K562 (cell line): Measurements from ENCODE around the gene C5orf47. TPM values are rescaled to one million over a fixed set of nuclear protein-coding genes. Genes with fewer than 3 reads are reported as not detected.

Experiments used
- ATAC-seq: fragments of 200-7000 bp; cut with Tn5 transposase; 3 replicates; pipeline ENCODE4 v1.9.1; 2020; ENCODE audit warnings: moderate library complexity
- BruUV-seq: library from RNA; stranded (reverse); fragments of 400-500 nt; replicated peaks from 2 replicates; lab custom pipeline; 2021; lab: Mats Ljungman, UMichigan
- CTCF ChIA-PET: fragments of 300-600 bp; formaldehyde crosslinking; extraction: SDS; loops from one replicate; lab custom pipeline; 2021; ENCODE audit warnings: low intra/inter-chr PET ratio; lab: Yijun Ruan, JAX
- POLR2A ChIA-PET: fragments of 300-600, 350-650 bp; sonication (Branson Sonifier 250); formaldehyde crosslinking; extraction: SDS; loops from one replicate; lab custom pipeline; 2021; ENCODE audit warnings: antibody characterized with exemption, inconsistent platforms; lab: Yijun Ruan, JAX
- DNase-seq, 4 experiments: peaks; one replicate each; pipeline versions ENCODE4 v3.0.0 to v3.0.0-alpha.2; 2011 to 2018; ENCODE audit warnings: low spot score in 3 of 4, mixed read lengths in 3 of 4; ENCODE audit errors: extremely low read depth in 1 of 4
- FAIRE-seq: peaks from 2 replicates; lab custom pipeline; 2011; peaks lifted over from hg19 to GRCh38; lab: Jason Lieb, UNC
- H2AFZ ChIP-seq: 2 replicates; pipeline ENCODE4 v1.6.0; 2011; ENCODE audit warnings: low read depth, low read length, control low read depth, inconsistent platforms
- H3K27ac ChIP-seq: fragments of 200-600 bp; 3 replicates; pipeline ENCODE4 v1.8.0; 2011; ENCODE audit warnings: low read depth, mild to moderate bottlenecking, control low read depth, inconsistent platforms, low read length, moderate library complexity, mixed read lengths; ENCODE audit errors: extremely low read depth
- H3K27me3 ChIP-seq, 2 experiments: fragments of 300-600 bp in 1 of 2; 2 replicates in 1 of 2; 3 replicates in 1 of 2; pipeline versions ENCODE4 v1.6.0 to v1.8.0; 2011; ENCODE audit warnings: inconsistent platforms in 2 of 2, low read length in 2 of 2, mild to moderate bottlenecking in 1 of 2, mixed read lengths in 1 of 2, moderate library complexity in 1 of 2; ENCODE audit not compliant: control insufficient read depth in 2 of 2, insufficient read depth in 2 of 2
- H3K36me3 ChIP-seq: fragments of 300-600 bp; 3 replicates; pipeline ENCODE4 v1.8.0; 2011; ENCODE audit warnings: mild to moderate bottlenecking, low read length, inconsistent platforms; ENCODE audit not compliant: control insufficient read depth, insufficient read depth
- H3K4me1 ChIP-seq, 2 experiments: fragments of 200-600 bp in 1 of 2; replicated peaks in 1 of 2; 2 replicates in 1 of 2; 3 replicates in 1 of 2; pipeline versions ENCODE4 v1.5.1 to v1.8.0; 2011; ENCODE audit warnings: inconsistent platforms in 2 of 2, low read length in 2 of 2, mild to moderate bottlenecking in 1 of 2, mixed read lengths in 1 of 2, moderate library complexity in 1 of 2; ENCODE audit not compliant: control insufficient read depth in 2 of 2, insufficient read depth in 2 of 2
- H3K4me2 ChIP-seq: 2 replicates; pipeline ENCODE4 v1.6.1; 2011; ENCODE audit warnings: low read length, control low read depth, inconsistent platforms, mixed read lengths; ENCODE audit not compliant: insufficient read depth
- H3K4me3 ChIP-seq: fragments of 200-600 bp; sonication (generic), shearing (Covaris generic); 2 replicates; pipeline ENCODE4 v1.5.1; 2016; ENCODE audit warnings: control low read depth, inconsistent platforms
- H3K79me2 ChIP-seq: fragments of 200-600 bp; 3 replicates; pipeline ENCODE4 v1.8.0; 2011; ENCODE audit warnings: low read length, inconsistent platforms; ENCODE audit not compliant: control insufficient read depth, insufficient read depth
- H3K9ac ChIP-seq, 2 experiments: 2 replicates each; pipeline versions ENCODE4 v1.6.0 to v1.6.1; 2011; ENCODE audit warnings: low read depth in 2 of 2, low read length in 2 of 2, control low read depth in 1 of 2, inconsistent platforms in 1 of 2, mild to moderate bottlenecking in 1 of 2, mixed read lengths in 1 of 2; ENCODE audit not compliant: insufficient read depth in 1 of 2
- H3K9me1 ChIP-seq: one replicate; pipeline ENCODE4 v1.6.0; 2011; ENCODE audit warnings: inconsistent platforms, mild to moderate bottlenecking, low read length, moderate library complexity; ENCODE audit not compliant: control insufficient read depth, insufficient read depth
- H3K9me3 ChIP-seq: replicated peaks from 2 replicates; pipeline ENCODE4 v1.5.1; 2011; ENCODE audit warnings: low read depth, low read length, inconsistent platforms; ENCODE audit not compliant: control insufficient read depth, insufficient read depth
- H4K20me1 ChIP-seq: replicated peaks from 2 replicates; pipeline ENCODE4 v1.6.1; 2011; ENCODE audit warnings: low read length, inconsistent platforms, mixed read lengths; ENCODE audit not compliant: control insufficient read depth, insufficient read depth
- E2F3 ChIP-seq: fragments of 250-450 bp; sonication (Bioruptor Pico); IDR thresholded peaks from 2 replicates; pipeline ENCODE4 v1.4.0; 2020; ENCODE audit warnings: mild to moderate bottlenecking
- GTF2E2 ChIP-seq: fragments of 200-800 bp; sonication (Bioruptor generic); IDR thresholded peaks from 2 replicates; pipeline ENCODE4 v1.6.1; 2016; ENCODE audit warnings: missing genetic modification characterization, missing compliant biosample characterization
- RBFOX2 ChIP-seq: fragments of 200-400 bp; formaldehyde crosslinking; IDR thresholded peaks from 2 replicates; pipeline ENCODE4 v1.6.1; 2017; ENCODE audit warnings: low read depth, mild to moderate bottlenecking, low read length, moderate library complexity
- RBM39 ChIP-seq: fragments of 200-400 bp; formaldehyde crosslinking; optimal IDR thresholded peaks from 2 replicates; pipeline ENCODE3; 2018; ENCODE audit warnings: low read depth, low read length
- TBL1XR1 ChIP-seq, 2 experiments: IDR thresholded peaks; 2 replicates each; pipeline ENCODE4 v1.6.1; 2012; ENCODE audit warnings: improper control_type of control experiment in 2 of 2, low read length in 2 of 2, mild to moderate bottlenecking in 1 of 2
- ZKSCAN1 ChIP-seq: fragments of 150-350 bp; IDR thresholded peaks from 2 replicates; pipeline ENCODE4 v1.6.1; 2016; ENCODE audit warnings: low read depth, low read length
- ZNF165 ChIP-seq: fragments of 250-450 bp; sonication (Bioruptor Pico); IDR thresholded peaks from 2 replicates; pipeline ENCODE4 v1.4.0; 2020; ENCODE audit warnings: borderline replicate concordance
- WGBS: fragments of 100-300 bp; shearing (Covaris generic); methylation state at CpG from one replicate; pipeline ENCODE4 v1.1.6; 2016; ENCODE audit warnings: low coverage, mixed read lengths; ENCODE audit not compliant: insufficient coverage; ENCODE audit errors: missing lambda C conversion rate; 5-methylcytosine and 5-hydroxymethylcytosine counted together
- in situ Hi-C: fragments of 300-500 bp; cut with MboI; formaldehyde crosslinking; loops from 4 replicates; pipeline ENCODE4 v1.15.0; 2018; ENCODE audit warnings: inconsistent platforms, mixed read lengths
- intact Hi-C: fragments of 100-400 bp; cut with micrococcal nuclease; formaldehyde crosslinking; loops from 2 replicates; pipeline ENCODE4 v1.14.2; 2022
- polyA plus RNA-seq, 8 experiments: library from polyadenylated mRNA; depleted of rRNA in 4 of 8; stranded (reverse) in 5 of 8; unstranded in 3 of 8; fragments of >200 nt; fragmentation: Nextera tagmentation in 2 of 8; fragmentation: Illumina TruSeq in 1 of 8; extraction: Ambion mirVana in 2 of 8; extraction: Trizol in 1 of 8; gene quantifications; 2 replicates each; pipeline versions ENCODE4 v1.2.1 to v1.2.3, GENCODE V29; 2011 to 2014; ENCODE audit warnings: inconsistent platforms in 1 of 8, missing spikeins in 1 of 8
- total RNA-seq, 7 experiments: library from RNA; depleted of rRNA in 6 of 7; stranded (reverse); fragments of >200 nt in 6 of 7; fragmentation: Illumina TruSeq in 2 of 7; extraction: Trizol in 2 of 7; gene quantifications; 2 replicates each; pipeline versions ENCODE4 v1.2.1 to v1.2.3, GENCODE V29; 2011 to 2021; ENCODE audit warnings: low replicate concordance in 1 of 7
- TF ChIP-seq, protein P1 (sequence below): fragments of 450-650 bp; IDR thresholded peaks from 2 replicates; pipeline ENCODE4 v1.6.1; 2017; ENCODE audit warnings: antibody characterized with exemption
- TF ChIP-seq, protein P2 (sequence below): fragments of 250-450 bp; sonication (Bioruptor Pico); IDR thresholded peaks from 2 replicates; pipeline ENCODE4 v1.5.0; 2021; ENCODE audit warnings: mild to moderate bottlenecking, borderline replicate concordance
- TF ChIP-seq, protein P3 (sequence below): fragments of 200-800 bp; sonication (Bioruptor generic); IDR thresholded peaks from 2 replicates; pipeline ENCODE4 v1.6.1; 2016; ENCODE audit warnings: missing genetic modification characterization, missing compliant biosample characterization

C5orf47 gene
- total and polyA plus RNA-seq, 9 of the 15 experiments (the other 6 are each of a cell fraction or from before 2014, with no cell fraction given): 0.08 TPM; not detected in 8

DNA sequence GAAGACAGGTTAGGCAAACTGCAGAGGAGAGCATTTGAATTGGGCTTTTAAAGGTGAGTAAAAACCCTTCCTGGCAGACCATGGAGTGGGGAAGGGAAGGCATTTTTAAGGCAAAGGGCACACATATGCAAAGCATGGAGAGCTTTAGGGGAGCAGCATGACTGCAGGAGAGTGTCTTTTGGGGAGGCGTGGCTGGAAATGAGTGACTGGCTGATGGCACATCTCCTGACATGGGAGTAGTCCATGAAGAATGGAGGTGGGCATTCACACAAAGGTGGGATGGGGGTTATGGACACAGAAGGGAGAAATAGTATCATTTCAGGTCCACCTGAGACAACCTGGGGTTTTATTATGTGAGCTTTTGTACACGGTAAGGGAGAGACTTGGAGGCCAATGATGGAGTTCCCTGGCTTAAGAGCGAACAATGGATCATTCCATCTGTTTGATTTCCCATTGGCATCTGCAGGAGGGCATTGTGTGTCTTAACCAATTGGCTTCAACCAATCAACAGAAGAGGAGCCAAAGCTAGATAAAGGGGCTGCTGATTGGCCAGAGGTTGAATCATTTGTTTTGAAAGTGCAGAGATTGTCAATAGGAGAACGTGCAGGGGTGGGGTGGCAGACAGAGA, 58.6 kb downstream of the C5orf47 start:
- Histone ChIP-seq H3K4me2 (no peak overlapping the region), H3K9me3 (no peaks in the 10 kb centered on the region), H2AFZ (no peak overlapping the region), H3K4me1 (no peaks in the 10 kb centered on the region), H3K9ac (no peak overlapping the region), H3K27ac (no peak overlapping the region), H3K79me2 (no peaks in the 10 kb centered on the region), H3K36me3 (no peaks in the 10 kb centered on the region), H3K9me1 (no peaks in the 10 kb centered on the region), H4K20me1 (no peaks in the 10 kb centered on the region; the same call in 1 of the 2 replicates), H3K27me3 (no peaks in the 10 kb centered on the region), H3K4me3 (no peak overlapping the region)
- FAIRE-seq (no peak), ATAC-seq (no peak), DNase-seq (no peak)
- CTCF ChIA-PET: no interaction called here
- in situ Hi-C loops: loop anchor here (10.0 kb wide), 1 partner anchor 267 kb away; no protein-coding TSS in a partner anchor
- POLR2A ChIA-PET: no interaction called here
- TF ChIP-seq, protein P1, sequence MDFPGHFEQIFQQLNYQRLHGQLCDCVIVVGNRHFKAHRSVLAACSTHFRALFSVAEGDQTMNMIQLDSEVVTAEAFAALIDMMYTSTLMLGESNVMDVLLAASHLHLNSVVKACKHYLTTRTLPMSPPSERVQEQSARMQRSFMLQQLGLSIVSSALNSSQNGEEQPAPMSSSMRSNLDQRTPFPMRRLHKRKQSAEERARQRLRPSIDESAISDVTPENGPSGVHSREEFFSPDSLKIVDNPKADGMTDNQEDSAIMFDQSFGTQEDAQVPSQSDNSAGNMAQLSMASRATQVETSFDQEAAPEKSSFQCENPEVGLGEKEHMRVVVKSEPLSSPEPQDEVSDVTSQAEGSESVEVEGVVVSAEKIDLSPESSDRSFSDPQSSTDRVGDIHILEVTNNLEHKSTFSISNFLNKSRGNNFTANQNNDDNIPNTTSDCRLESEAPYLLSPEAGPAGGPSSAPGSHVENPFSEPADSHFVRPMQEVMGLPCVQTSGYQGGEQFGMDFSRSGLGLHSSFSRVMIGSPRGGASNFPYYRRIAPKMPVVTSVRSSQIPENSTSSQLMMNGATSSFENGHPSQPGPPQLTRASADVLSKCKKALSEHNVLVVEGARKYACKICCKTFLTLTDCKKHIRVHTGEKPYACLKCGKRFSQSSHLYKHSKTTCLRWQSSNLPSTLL: no peak
- TF ChIP-seq, protein P2, sequence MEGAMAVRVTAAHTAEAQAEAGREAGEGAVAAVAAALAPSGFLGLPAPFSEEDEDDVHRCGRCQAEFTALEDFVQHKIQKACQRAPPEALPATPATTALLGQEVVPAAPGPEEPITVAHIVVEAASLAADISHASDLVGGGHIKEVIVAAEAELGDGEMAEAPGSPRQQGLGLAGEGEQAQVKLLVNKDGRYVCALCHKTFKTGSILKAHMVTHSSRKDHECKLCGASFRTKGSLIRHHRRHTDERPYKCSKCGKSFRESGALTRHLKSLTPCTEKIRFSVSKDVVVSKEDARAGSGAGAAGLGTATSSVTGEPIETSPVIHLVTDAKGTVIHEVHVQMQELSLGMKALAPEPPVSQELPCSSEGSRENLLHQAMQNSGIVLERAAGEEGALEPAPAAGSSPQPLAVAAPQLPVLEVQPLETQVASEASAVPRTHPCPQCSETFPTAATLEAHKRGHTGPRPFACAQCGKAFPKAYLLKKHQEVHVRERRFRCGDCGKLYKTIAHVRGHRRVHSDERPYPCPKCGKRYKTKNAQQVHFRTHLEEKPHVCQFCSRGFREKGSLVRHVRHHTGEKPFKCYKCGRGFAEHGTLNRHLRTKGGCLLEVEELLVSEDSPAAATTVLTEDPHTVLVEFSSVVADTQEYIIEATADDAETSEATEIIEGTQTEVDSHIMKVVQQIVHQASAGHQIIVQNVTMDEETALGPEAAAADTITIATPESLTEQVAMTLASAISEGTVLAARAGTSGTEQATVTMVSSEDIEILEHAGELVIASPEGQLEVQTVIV (CRISPR knock-in tag): no peak
- TF ChIP-seq RBFOX2 (no peak), RBM39 (no peak), ZNF165 (CRISPR knock-in tag) (no peak), GTF2E2 (tag) (no peak), ZKSCAN1 (no peak), TBL1XR1 (IDR thresholded peaks at IDR 0.05; ENCODE audit: low read length in 2 of 2) (no peak), E2F3 (CRISPR knock-in tag) (no peak)
- TF ChIP-seq, protein P3, sequence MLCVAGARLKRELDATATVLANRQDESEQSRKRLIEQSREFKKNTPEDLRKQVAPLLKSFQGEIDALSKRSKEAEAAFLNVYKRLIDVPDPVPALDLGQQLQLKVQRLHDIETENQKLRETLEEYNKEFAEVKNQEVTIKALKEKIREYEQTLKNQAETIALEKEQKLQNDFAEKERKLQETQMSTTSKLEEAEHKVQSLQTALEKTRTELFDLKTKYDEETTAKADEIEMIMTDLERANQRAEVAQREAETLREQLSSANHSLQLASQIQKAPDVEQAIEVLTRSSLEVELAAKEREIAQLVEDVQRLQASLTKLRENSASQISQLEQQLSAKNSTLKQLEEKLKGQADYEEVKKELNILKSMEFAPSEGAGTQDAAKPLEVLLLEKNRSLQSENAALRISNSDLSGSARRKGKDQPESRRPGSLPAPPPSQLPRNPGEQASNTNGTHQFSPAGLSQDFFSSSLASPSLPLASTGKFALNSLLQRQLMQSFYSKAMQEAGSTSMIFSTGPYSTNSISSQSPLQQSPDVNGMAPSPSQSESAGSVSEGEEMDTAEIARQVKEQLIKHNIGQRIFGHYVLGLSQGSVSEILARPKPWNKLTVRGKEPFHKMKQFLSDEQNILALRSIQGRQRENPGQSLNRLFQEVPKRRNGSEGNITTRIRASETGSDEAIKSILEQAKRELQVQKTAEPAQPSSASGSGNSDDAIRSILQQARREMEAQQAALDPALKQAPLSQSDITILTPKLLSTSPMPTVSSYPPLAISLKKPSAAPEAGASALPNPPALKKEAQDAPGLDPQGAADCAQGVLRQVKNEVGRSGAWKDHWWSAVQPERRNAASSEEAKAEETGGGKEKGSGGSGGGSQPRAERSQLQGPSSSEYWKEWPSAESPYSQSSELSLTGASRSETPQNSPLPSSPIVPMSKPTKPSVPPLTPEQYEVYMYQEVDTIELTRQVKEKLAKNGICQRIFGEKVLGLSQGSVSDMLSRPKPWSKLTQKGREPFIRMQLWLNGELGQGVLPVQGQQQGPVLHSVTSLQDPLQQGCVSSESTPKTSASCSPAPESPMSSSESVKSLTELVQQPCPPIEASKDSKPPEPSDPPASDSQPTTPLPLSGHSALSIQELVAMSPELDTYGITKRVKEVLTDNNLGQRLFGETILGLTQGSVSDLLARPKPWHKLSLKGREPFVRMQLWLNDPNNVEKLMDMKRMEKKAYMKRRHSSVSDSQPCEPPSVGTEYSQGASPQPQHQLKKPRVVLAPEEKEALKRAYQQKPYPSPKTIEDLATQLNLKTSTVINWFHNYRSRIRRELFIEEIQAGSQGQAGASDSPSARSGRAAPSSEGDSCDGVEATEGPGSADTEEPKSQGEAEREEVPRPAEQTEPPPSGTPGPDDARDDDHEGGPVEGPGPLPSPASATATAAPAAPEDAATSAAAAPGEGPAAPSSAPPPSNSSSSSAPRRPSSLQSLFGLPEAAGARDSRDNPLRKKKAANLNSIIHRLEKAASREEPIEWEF (CRISPR knock-in tag): no peak
- no TSS peak for BruUV-seq
- WGBS: 0% methylated on average over 4 of the region's 4 CpGs
- intact Hi-C loops: no loop called here
